GM12878 (cell line): ENCODE data around the gene SNRNP200. TPM values are rescaled to one million over a fixed set of nuclear protein-coding genes. Genes with fewer than 3 reads are reported as not detected.

ENCODE experiments used
- ATAC-seq: fragments of 200-7000 bp; cut with Tn5 transposase; 3 replicates; pipeline ENCODE4 v1.9.1; 2020; ENCODE audit warnings: mild to moderate bottlenecking, moderate library complexity
- BruUV-seq: library from RNA; stranded (reverse); fragments of 400-500 nt; replicated peaks from 2 replicates; lab custom pipeline; 2021; lab: Mats Ljungman, UMichigan
- CTCF ChIA-PET: fragments of 300-600 bp; sonication (Branson Sonifier 250); formaldehyde crosslinking; extraction: SDS; loops from one replicate; lab custom pipeline; 2021; ENCODE audit warnings: inconsistent platforms; lab: Yijun Ruan, JAX
- POLR2A ChIA-PET: fragments of 350-600 bp; formaldehyde crosslinking; extraction: SDS; loops from one replicate; lab custom pipeline; 2021; ENCODE audit warnings: inconsistent platforms; lab: Charles Lee
- RAD21 ChIA-PET: fragments of 300-600 bp; sonication (Branson Sonifier 250); formaldehyde crosslinking; loops from one replicate; lab custom pipeline; 2023; ENCODE audit warnings: antibody characterized with exemption; ENCODE audit not compliant: unreplicated experiment; lab: Charles Lee
- SMC1A ChIA-PET: fragments of 300-600 bp; sonication (Branson Sonifier 250); formaldehyde crosslinking; loops from one replicate; lab custom pipeline; 2023; ENCODE audit not compliant: unreplicated experiment, uncharacterized antibody; lab: Charles Lee
- DNase-seq: peaks from one replicate; pipeline ENCODE4 v3.0.0-alpha.2; 2011; ENCODE audit warnings: low read depth, low spot score
- FAIRE-seq: peaks from 3 replicates; lab custom pipeline; 2011; peaks lifted over from hg19 to GRCh38; lab: Jason Lieb, UNC
- H2AFZ ChIP-seq: 2 replicates; pipeline ENCODE4 v1.6.0; 2011; ENCODE audit warnings: low read depth, low read length, control low read depth; ENCODE audit not compliant: control insufficient read depth
- H3K27ac ChIP-seq: 2 replicates; pipeline ENCODE4 v1.5.1; 2011; ENCODE audit warnings: control low read depth; ENCODE audit not compliant: control insufficient read depth, insufficient read depth
- H3K27me3 ChIP-seq, 2 experiments: replicated peaks in 1 of 2; 2 replicates each; pipeline versions ENCODE4 v1.6.0 to v1.6.1; 2011; ENCODE audit warnings: low read length in 1 of 2; ENCODE audit not compliant: control insufficient read depth in 2 of 2, insufficient read depth in 2 of 2
- H3K36me3 ChIP-seq, 2 experiments: 2 replicates each; pipeline ENCODE4 v1.5.1; 2011; ENCODE audit warnings: low read length in 1 of 2; ENCODE audit not compliant: control insufficient read depth in 2 of 2, insufficient read depth in 2 of 2
- H3K4me1 ChIP-seq: 2 replicates; pipeline ENCODE4 v1.6.1; 2011; ENCODE audit warnings: mild to moderate bottlenecking, low read length, moderate library complexity, mixed read lengths; ENCODE audit not compliant: control insufficient read depth, insufficient read depth
- H3K4me2 ChIP-seq: 2 replicates; pipeline ENCODE4 v1.6.0; 2011; ENCODE audit warnings: control low read depth; ENCODE audit not compliant: control insufficient read depth, insufficient read depth
- H3K4me3 ChIP-seq: fragments of 200-600 bp; sonication (generic); 2 replicates; pipeline ENCODE4 v1.5.1; 2016
- H3K79me2 ChIP-seq: 2 replicates; pipeline ENCODE4 v1.6.0; 2011; ENCODE audit warnings: low read length; ENCODE audit not compliant: control insufficient read depth, insufficient read depth
- H3K9ac ChIP-seq: 2 replicates; pipeline ENCODE4 v1.8.0; 2011; ENCODE audit warnings: low read length, control low read depth, mixed read lengths; ENCODE audit not compliant: control insufficient read depth, insufficient read depth
- H3K9me3 ChIP-seq: replicated peaks from 3 replicates; pipeline ENCODE4 v1.5.1; 2011; ENCODE audit warnings: mild to moderate bottlenecking, low read length; ENCODE audit not compliant: control insufficient read depth, insufficient read depth
- H4K20me1 ChIP-seq: 2 replicates; pipeline ENCODE4 v1.6.0; 2011; ENCODE audit not compliant: control insufficient read depth, insufficient read depth
- BHLHE40 ChIP-seq, 2 experiments: fragments of 450-650 bp in 1 of 2; IDR thresholded peaks; 2 replicates each; pipeline ENCODE4 v1.6.1; 2011 to 2017; ENCODE audit warnings: low read depth in 2 of 2, borderline replicate concordance in 1 of 2, improper control_type of control experiment in 1 of 2, low read length in 1 of 2, mild to moderate bottlenecking in 1 of 2
- EED ChIP-seq: sonication (generic); IDR thresholded peaks from 2 replicates; pipeline ENCODE4 v1.6.1; 2016; ENCODE audit warnings: antibody characterized with exemption, low read depth
- SMAD5 ChIP-seq: IDR thresholded peaks from 2 replicates; pipeline ENCODE4 v1.6.1; 2016; ENCODE audit warnings: antibody characterized with exemption, low read depth
- WGBS: methylation state at CpG from one replicate; pipeline ENCODE4 v1.1.6; 2016; ENCODE audit warnings: low lambda C conversion rate; ENCODE audit not compliant: insufficient replicate concordance, insufficient coverage; ENCODE audit errors: missing lambda C conversion rate; 5-methylcytosine and 5-hydroxymethylcytosine counted together
- in situ Hi-C: fragments of 300-500 bp; cut with MboI; formaldehyde crosslinking; loops from 9 replicates; pipeline ENCODE4 v1.14.3; 2018; ENCODE audit warnings: mixed read lengths
- intact Hi-C: fragments of 100-400 bp; cut with micrococcal nuclease; formaldehyde crosslinking; loops from one replicate; pipeline ENCODE4 v1.14.2; 2022; ENCODE audit not compliant: unreplicated experiment
- polyA plus RNA-seq, 11 experiments: library from polyadenylated mRNA; depleted of rRNA in 4 of 11; unstranded in 6 of 11; stranded (reverse) in 5 of 11; fragments of >200 nt; fragmentation: Nextera tagmentation in 4 of 11; fragmentation: Illumina TruSeq in 1 of 11; extraction: Ambion mirVana in 4 of 11; extraction: Trizol in 1 of 11; gene quantifications; 1 replicate in 1 of 11; 2 replicates in 10 of 11; pipeline versions ENCODE4 v1.2.1 to v1.2.3, GENCODE V29; 2011 to 2016; ENCODE audit warnings: inconsistent platforms in 2 of 11, missing spikeins in 2 of 11, low read depth in 1 of 11
- total RNA-seq, 4 experiments: library from RNA; depleted of rRNA in 3 of 4; stranded (reverse); fragments of >200 nt in 3 of 4; fragmentation: Illumina TruSeq in 1 of 4; extraction: Trizol in 1 of 4; gene quantifications; 2 replicates each; pipeline versions ENCODE4 v1.2.1 to v1.2.3, GENCODE V29; 2013 to 2021
- TF ChIP-seq, protein P1 (sequence below): fragments of 450-650 bp; formaldehyde crosslinking; IDR thresholded peaks from 2 replicates; pipeline ENCODE4 v1.5.0; 2022; ENCODE audit warnings: mild to moderate bottlenecking, missing genetic modification characterization

The SNRNP200 gene
- total and polyA plus RNA-seq, 10 of the 15 experiments (the other 5 are each of a cell fraction or from before 2014, with no cell fraction given): 59.2 to 176 (median 106) TPM

DNA sequence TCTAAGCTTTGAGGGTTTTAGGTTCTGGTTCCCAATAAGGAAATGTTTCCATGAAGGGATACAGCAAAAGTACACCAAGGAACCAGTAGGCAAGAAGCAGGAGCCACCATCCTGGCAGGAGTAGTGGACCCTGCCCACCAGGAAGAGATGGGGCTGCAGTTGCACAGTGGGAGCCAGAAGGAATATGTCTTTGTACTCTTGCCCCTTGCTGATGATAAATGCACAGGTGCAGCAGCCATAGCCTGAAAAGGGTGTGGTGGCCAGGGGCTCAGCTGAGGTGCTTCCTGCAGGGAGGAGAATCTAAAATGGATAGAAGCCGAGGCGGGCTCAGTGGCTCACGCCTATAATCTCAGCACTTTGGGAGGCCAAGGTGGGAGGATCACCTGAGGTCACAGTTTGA is 67.1 kb downstream of the SNRNP200 start (continued):
- TF ChIP-seq, protein P1, sequence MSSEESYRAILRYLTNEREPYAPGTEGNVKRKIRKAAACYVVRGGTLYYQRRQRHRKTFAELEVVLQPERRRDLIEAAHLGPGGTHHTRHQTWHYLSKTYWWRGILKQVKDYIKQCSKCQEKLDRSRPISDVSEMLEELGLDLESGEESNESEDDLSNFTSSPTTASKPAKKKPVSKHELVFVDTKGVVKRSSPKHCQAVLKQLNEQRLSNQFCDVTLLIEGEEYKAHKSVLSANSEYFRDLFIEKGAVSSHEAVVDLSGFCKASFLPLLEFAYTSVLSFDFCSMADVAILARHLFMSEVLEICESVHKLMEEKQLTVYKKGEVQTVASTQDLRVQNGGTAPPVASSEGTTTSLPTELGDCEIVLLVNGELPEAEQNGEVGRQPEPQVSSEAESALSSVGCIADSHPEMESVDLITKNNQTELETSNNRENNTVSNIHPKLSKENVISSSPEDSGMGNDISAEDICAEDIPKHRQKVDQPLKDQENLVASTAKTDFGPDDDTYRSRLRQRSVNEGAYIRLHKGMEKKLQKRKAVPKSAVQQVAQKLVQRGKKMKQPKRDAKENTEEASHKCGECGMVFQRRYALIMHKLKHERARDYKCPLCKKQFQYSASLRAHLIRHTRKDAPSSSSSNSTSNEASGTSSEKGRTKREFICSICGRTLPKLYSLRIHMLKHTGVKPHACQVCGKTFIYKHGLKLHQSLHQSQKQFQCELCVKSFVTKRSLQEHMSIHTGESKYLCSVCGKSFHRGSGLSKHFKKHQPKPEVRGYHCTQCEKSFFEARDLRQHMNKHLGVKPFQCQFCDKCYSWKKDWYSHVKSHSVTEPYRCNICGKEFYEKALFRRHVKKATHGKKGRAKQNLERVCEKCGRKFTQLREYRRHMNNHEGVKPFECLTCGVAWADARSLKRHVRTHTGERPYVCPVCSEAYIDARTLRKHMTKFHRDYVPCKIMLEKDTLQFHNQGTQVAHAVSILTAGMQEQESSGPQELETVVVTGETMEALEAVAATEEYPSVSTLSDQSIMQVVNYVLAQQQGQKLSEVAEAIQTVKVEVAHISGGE (CRISPR knock-in tag): no peak
- no peak for TF ChIP-seq SMAD5

DNA sequence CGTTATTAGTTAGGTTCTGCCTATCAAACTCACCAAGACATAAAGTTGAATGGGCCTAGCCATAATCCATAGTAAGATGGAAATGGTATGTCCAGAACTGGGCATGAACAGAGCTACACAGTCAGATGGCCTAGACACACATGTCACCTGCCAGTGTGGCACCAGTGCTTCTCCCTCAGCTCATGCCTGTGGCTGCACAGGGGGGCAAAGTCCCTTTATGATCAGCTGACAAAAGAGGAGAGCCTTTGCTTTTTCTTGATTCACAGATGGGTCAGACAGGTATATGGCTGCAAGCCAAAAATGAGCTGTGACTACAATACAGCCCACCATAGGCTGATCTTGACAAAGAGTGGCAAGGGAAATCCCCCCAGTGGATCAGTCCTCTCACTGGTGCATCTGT is 68.5 kb downstream of the SNRNP200 start:
- FAIRE-seq: no peak
- CTCF ChIA-PET: interaction anchor here (0.9 to 2.4 kb wide), 7 partner anchors 9 to 244 kb away, joined by 3 to 10 read pairs (median 3); no protein-coding TSS in a partner anchor
- 100% methylated on average over 1 of the region's 1 CpG for WGBS

More for the DNA sequence above, 68.5 kb downstream of the SNRNP200 start:
- DNase-seq: no peak
- in situ Hi-C loops (no loop called here), intact Hi-C loops (no loop called here)
- H3K4me2 ChIP-seq: no peak overlapping the region
- TF ChIP-seq BHLHE40 (IDR thresholded peaks at IDR 0.05; ENCODE audit: borderline replicate concordance in 1 of 2, low read depth in 2 of 2, low read length in 1 of 2) (0 out of 4 replicates have a peak, but pooled peaks of 1 of the 2 experiments have one; percentile 30), EED (no peak)
- TF ChIP-seq, all 136 proteins: peak for 1
- no peaks in the 10 kb centered on the region for H3K9me3 ChIP-seq
- no peak overlapping the region for H3K9ac ChIP-seq
- SMC1A ChIA-PET: interaction anchor here (1.2 to 1.7 kb wide), 3 partner anchors 12 to 98 kb away, joined by 4 to 7 read pairs (median 5); partner anchors contain the start of gene ASTL
- no TSS peak for BruUV-seq
- POLR2A ChIA-PET: interaction anchor here (0.6 to 1.1 kb wide), 3 partner anchors 9 to 32 kb away, joined by 3 to 4 read pairs (median 3); no protein-coding TSS in a partner anchor
- no peak for ATAC-seq
- no peaks in the 10 kb centered on the region for H3K36me3 ChIP-seq
- RAD21 ChIA-PET: interaction anchor here (0.8 to 1.4 kb wide), 4 partner anchors 12 to 61 kb away, joined by 3 to 4 read pairs (median 3); partner anchors contain the start of gene STARD7
- H3K27ac ChIP-seq: no peak overlapping the region
- H3K4me1 ChIP-seq: peaks cover 32% of the 10 kb centered on the region
- H3K27me3 ChIP-seq: no peaks in the 10 kb centered on the region
- H3K79me2 ChIP-seq: no peaks in the 10 kb centered on the region
- H3K4me3 ChIP-seq: no peak overlapping the region
- no peaks in the 10 kb centered on the region for H4K20me1 ChIP-seq
- no peak overlapping the region for H2AFZ ChIP-seq
